C4-2B (cell line): ENCODE results near the gene MAGI2.
A peak's percentile ranks its signal among the peaks of the same experiment; 100 is the strongest.
"Not testable (repeated sequence)": the region's sequence is repeated elsewhere in the genome, so short reads cannot be mapped to it uniquely, and the experiment has no call there.

Experiments used
- H3K27ac ChIP-seq: fragments of 450-650 bp; 2 replicates; pipeline ENCODE4 v1.5.1; 2017
- ZFX ChIP-seq: fragments of 450-650 bp; IDR thresholded peaks from 2 replicates; pipeline ENCODE4 v1.6.1; 2017
- TF ChIP-seq, protein P1 (sequence below): fragments of 450-650 bp; conservative IDR thresholded peaks from 2 replicates; pipeline ENCODE4 v1.5.1; 2017; ENCODE audit warnings: mild to moderate bottlenecking

Gene MAGI2

DNA sequence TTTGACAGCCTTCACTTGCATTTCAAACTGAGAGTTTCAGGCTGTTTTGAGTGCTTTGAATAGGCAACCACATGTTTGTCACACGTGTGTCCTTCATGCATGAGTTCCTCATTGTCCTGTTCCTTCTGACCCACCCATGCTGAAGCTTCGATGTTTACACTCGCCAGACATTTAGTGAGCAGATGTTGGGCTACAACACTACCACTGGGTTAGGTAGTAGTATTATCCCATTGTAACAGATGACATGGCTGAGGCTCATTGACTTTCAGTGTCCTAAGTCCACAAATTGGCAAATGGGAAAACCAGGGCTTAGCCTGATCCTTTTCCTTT, 1198.8 kb downstream of the MAGI2 start:
- TF ChIP-seq ZFX, result no peak

DNA sequence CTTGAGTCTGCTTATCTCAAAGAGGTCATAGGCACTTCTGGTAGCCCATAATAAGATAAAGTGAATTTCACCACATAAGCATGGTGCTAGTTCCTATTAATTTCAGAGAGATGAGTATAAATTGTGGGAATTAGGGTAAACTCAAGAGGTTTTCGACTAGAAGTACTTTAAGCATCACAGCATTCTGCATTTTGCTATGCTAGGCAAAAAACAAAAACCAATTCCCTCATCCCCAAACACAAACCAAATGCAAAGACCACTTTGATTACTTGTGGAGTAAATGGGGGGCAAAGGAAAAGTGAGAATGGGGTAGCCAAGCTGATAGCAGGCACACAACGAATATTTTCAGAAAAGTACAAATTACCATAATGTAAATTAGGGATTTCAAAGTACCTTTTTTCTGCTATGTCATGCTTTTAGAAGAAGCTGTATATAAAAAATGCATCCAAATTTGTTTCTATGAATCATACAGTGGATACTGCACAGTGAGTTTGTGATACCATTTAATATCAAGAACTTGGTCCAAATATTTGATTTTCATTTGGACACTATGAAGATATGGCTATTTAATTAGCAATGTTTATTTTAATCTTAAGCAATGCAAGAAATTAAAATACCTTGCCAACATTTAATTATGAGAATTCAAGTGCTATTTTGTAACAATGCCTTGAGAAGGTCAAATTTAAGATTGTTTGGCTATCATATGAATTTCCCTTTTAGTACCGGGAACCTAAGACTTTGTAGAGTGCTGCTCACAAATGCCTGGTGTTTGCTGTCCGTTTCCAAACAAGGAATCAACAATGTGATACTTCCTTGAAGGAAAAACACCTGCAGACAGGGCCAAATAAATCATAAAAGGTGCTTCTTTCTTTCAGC, 1199.4 kb downstream of the MAGI2 start:
- TF ChIP-seq, protein P1, sequence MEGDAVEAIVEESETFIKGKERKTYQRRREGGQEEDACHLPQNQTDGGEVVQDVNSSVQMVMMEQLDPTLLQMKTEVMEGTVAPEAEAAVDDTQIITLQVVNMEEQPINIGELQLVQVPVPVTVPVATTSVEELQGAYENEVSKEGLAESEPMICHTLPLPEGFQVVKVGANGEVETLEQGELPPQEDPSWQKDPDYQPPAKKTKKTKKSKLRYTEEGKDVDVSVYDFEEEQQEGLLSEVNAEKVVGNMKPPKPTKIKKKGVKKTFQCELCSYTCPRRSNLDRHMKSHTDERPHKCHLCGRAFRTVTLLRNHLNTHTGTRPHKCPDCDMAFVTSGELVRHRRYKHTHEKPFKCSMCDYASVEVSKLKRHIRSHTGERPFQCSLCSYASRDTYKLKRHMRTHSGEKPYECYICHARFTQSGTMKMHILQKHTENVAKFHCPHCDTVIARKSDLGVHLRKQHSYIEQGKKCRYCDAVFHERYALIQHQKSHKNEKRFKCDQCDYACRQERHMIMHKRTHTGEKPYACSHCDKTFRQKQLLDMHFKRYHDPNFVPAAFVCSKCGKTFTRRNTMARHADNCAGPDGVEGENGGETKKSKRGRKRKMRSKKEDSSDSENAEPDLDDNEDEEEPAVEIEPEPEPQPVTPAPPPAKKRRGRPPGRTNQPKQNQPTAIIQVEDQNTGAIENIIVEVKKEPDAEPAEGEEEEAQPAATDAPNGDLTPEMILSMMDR, result no peak
- no peak for TF ChIP-seq ZFX
- H3K27ac ChIP-seq, result no peak overlapping the region

More for the DNA sequence above, 1198.8 kb downstream of the MAGI2 start:
- no peak overlapping the region for H3K27ac ChIP-seq

DNA sequence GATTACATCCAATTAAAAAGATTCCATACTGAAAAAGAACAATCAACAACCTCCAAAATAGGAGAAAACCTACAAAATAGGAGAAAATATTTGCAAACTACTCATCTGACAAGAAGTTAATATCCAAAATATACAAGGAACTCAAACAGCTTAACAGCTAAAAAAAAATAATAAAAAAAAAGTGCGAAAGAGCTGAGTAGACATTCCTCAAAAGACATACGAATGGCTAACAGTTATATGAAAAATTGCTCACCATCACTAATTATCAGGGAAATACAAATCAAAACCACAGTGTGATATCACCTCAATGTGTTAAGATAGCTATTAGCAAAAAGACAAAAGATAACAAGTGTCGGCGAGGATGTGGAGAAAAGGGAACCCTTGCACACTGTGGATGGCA, 1204.6 kb downstream of the MAGI2 start:
- H3K27ac ChIP-seq, result no peak overlapping the region
- TF ChIP-seq, protein P1, result no peak
- TF ChIP-seq ZFX, result no peak

DNA sequence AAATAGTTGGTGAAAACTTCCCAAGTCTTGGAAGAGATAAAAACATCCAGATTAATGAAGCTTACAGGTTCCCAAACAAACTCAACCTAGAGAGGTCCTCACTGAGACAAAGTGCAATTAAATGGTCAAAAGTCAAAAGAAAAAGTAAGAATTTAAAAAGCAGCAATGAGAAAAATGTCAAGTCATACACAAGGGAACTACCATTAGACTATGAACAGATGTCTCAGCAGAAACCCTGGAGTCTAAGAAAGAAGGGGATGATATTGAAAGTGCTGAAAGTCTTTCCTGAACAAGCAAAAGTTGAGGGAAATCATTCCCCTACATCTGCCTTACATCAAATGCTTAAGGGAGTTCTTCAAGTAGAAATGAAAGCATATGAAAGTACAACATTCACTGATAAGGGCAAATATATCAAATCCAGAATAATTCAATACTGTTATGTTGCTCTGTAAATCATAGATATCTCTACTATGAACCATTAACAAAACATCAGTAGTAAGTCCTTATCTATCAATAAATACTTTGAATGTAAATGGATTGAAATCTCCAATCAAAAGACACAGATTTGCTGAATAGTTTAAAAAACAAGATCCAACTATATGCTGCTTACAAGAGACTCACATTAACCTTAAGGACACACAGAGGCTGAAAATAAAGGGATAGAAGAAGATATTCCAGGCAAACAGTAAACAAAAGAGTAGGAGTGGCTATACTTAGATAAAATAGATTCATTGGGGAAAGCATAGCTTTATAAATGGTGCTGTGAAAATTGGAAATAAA, 1205.4 kb downstream of the MAGI2 start:
- no peak overlapping the region for H3K27ac ChIP-seq
- TF ChIP-seq, protein P1, result no peak

DNA sequence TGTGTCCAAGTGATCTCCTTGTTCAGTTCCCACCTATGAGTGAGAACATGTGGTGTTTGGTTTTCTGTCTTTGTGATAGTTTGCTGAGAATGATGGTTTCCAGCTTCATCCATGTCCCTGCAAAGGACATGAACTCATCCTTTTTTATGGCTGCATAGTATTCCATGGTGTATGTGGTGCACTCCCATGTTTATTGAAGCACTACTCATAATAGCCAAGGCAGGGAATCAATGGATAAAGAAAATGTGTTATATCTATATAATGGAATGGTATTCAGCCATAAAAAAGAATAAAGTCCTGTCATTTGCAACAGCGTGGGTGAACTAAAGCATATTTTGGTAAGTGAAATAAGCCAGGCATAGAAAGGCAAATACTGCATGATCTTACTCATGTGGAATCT, 1213.3 kb downstream of the MAGI2 start:
- H3K27ac ChIP-seq, result not testable (repeated sequence)

DNA sequence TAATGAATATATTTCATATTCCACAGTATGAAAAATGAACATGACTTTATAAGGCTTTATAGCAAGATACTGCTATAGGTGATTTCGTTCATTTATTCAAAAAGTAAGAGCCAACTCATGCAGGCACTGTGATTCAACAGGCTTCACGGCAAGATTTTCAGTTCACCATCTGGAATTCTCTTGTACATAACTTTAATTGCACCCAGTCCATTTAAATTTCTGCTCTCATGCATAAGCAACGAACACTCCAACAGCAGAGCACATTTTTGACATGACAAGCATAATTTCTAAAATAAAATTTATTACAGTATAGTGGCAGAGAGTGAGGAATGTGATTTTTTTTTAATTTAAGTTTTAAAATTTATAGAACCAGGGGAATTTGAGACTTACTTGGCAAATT, 1218.8 kb downstream of the MAGI2 start:
- TF ChIP-seq ZFX, result no peak
- TF ChIP-seq, protein P1, result no peak

DNA sequence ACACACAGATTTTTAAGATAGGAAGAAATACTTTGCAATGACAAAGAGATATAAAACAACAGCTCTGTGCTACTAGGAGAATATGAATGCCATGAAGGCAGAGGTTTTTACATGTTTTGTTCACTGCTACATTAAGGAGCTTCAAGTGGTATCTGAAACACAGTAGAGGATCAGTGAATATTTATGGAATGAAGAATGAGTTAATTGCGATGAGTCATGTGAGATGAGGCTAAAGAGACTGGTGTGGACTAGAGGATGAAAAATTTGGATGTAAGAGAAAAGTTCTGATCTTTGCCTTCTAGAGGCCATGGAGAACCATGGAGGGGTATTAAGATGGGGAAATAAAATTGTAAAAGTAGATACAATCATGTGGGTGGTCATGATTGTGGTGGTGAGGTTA, 1220.7 kb downstream of the MAGI2 start:
- H3K27ac ChIP-seq, result no peak overlapping the region
- TF ChIP-seq, protein P1, result no peak
- TF ChIP-seq ZFX, result no peak

More for the DNA sequence above, 1218.8 kb downstream of the MAGI2 start:
- H3K27ac ChIP-seq, result no peak overlapping the region

DNA sequence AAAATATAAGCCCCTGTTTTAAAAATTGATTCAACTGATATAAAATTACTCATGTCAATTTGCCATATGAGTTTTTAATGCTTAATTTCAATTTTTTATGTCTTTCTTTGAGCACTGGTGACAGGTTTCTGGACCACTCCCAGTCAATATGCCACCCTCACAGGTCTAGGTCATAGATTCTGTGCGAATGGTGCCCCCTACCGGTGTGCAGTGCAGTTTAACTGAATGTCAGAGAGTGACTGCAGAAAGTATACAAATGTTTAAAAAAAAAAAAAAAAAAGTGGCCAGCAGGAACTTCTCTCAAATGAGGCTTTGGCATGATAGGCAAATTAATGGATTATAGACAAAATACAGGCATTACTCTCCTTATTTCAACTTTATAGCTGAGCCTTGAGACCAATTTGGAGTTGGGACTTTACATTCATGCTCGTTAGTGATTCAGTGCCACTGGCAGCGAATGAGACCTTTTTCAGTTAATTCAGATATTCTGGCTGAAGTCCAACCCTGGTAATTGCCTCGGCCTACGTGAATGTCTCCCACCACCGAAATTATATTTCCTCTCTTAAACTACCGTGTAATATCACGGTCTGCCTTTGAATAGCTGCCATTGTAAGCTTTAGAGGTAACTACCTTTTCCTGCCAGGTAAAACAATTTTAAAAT, 1227.3 kb downstream of the MAGI2 start:
- H3K27ac ChIP-seq, result no peak overlapping the region
- TF ChIP-seq, protein P1, result peak; percentile 82
- no peak for TF ChIP-seq ZFX
